GM19467 (cell line): Measurements from ENCODE around the gene NEXN.
A peak's percentile ranks its signal among the peaks of the same experiment; 100 is the strongest.
"Not testable (repeated sequence)": the region's sequence is repeated elsewhere in the genome, so short reads cannot be mapped to it uniquely, and the experiment has no call there.

Experiments used
- ATAC-seq: cut with Tn5 transposase; IDR thresholded peaks from one replicate; pipeline ENCODE4 v1.9.1; 2021; ENCODE audit warnings: mild to moderate bottlenecking, moderate library complexity; ENCODE audit not compliant: unreplicated experiment

The NEXN gene

DNA sequence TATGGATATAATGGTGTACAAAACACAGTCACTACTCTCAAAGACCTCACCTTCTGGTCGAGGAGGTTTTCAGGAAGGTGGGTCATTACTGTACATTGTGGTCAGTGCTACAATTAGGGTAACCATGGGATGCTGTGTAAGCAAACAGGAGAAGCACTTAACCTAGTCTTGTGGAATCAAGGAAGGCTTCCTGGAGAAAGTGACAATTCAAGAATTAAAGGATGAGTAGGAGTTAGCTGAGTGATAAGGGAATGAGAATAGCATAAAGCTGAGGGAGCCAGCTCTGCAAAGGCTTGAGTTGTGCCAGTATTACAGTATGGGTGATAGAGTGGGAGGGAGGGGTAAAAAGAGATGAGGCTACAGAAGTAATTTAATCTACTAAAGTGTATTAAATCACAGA is 17.2 kb downstream of the NEXN start:
- no peak for ATAC-seq

DNA sequence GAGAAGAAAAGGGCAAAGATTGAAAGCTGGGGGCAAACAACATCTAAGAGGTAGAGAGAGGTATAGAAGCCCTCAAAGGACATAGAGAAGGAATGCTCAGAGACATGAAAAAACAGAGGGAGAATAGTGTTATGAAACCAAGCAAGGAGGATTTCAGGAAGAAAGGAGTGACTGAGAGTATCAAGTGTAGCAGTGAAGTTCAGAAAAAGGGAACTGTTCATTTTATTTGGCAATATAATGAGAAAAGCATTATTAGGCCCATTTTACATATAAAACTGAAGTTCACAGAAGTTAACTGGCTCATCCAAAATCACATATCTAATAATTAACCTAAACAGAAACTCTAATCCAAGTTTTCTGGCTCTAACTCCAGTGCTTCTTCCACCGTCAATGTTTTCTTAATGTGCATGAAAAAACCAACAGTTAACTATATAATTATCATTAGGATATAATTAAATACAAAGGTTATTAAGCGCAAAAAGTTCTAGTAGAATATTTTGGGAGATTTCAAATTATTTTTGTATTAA is 17.7 kb downstream of the NEXN start:
- ATAC-seq = no peak

DNA sequence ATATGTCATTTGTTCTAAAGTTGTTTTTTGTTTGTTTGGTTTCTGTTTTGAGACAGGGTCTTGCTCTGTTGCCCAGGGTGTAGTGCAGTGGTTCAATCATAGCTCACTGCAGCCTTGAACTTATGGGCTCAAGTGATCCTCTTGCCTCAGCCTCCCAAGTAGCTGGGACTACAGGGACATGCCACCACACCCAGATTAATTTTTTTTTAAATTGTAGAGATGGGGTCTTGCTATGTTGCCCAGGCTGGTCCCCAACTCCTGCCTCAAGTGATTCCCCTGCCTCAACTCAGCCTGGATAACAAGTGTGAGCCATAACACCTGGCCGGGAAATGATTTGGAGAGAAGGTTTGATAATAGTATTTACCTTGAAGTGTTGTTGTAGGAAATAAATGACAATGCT is 18.2 kb downstream of the NEXN start:
- ATAC-seq = no peak

DNA sequence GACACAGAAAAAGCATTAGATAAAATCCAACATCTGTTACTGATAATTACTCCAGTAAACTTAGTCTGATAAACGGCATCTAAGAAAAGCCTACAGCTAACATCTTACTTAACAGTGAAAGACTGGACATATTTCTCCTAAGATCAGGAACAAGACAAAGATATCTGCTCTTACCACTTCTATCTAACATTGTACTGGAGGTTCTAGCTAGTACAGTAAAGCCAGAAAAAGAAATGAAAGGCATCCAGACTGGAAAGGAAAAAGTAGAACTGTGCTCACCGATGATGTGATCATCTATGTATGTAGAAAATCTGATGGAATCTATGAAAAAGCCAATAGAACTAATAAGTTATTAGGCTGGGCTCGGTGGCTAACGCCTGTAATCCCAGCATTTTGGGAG is 21.7 kb downstream of the NEXN start:
- ATAC-seq = no peak

- not testable (repeated sequence) for ATAC-seq
These were observed 30.5 kb downstream of the NEXN start for GRCh38 chr1:77918918-77919317.

- ATAC-seq = no peak
These were observed 37.1 kb downstream of the NEXN start for GRCh38 chr1:77925518-77925917.

DNA sequence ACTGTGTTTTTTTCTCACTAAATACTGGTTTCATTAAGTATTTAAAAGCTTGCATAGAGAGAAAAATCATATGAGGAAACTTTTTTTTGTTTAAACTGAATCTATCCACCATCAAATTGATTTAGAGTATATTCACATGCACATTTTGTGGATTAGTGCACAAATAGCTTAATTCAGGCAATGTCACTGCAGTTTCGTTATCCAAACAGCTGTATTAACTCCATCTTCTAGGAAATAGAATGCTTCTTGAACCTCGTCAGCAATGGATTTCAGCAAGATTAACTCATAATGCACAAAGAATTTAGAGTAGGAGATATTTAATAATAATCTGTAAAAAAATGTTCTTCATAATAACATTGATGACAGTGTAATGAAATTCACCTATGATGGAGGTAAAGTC is 37.5 kb downstream of the NEXN start:
- no peak for ATAC-seq

- ATAC-seq = no peak
These were observed 38.3 kb downstream of the NEXN start for GRCh38 chr1:77926561-77927357.

- no peak for ATAC-seq
These were observed 39.0 kb downstream of the NEXN start for GRCh38 chr1:77927414-77927813.

DNA sequence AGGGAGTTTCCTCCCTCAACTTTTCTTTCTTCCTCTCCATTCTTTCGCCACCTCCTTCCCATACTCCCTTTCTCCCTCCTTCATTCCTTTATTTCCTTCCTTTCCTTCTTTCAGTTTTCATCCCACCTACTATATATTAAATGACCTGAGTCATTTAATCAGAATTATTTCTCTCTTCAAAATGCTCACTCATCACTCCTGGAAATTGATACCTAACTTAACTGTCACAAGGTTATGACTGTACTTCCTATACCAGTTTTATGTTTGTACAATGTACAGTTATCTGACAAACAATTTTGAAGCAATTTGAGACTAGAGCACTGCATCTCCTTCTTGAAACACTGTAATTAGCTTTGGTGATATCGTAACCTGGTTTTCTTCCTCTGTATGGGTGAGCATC is 41.4 kb downstream of the NEXN start:
- ATAC-seq = no peak

GRCh38 chr1:77938651-77939050 is 50.2 kb downstream of the NEXN start:
- ATAC-seq = no peak

GRCh38 chr1:77940921-77941570 is 52.6 kb downstream of the NEXN start:
- no peak for ATAC-seq

GRCh38 chr1:77942400-77943140 is 54.1 kb downstream of the NEXN start:
- no peak for ATAC-seq

DNA sequence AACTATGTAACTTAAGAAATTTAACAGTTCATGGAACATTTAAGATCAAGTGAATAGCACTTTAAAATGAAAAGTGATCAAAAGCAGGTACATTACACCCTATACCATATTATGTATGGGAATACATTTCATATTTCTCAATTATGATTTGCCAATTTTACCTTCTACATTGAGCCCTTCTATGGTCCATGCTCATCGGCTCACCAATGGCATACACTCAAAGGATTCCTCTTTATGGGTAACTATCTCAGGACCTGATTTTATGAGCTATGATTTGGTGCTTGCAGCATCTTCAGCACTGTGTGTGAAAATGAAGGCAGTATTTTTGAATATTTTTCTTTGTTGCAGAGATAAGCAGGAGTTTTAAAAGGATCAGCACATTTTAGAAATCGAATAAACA is 56.9 kb downstream of the NEXN start:
- ATAC-seq = no peak

- no peak for ATAC-seq
These were observed 60.5 kb downstream of the NEXN start for GRCh38 chr1:77948841-77949424.

DNA sequence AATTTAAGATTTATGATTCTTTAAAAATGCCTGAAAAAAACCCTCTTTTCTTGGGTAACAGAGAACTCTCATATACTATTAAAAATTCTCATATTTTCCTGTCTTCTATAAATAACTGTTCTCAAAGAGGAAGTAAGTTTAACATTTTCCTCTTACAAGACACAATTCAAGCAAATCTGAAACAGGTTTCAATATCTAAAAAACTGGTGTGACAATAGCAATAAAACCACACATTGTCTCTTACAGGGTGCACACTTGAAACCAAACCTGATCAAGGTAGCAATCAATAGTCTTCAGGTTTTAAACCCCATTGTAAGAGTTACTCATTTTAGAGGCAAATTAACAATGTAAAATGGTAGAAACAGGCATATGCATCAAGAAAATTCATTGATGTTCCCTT is 62.4 kb downstream of the NEXN start:
- peak; percentile 51 for ATAC-seq

DNA sequence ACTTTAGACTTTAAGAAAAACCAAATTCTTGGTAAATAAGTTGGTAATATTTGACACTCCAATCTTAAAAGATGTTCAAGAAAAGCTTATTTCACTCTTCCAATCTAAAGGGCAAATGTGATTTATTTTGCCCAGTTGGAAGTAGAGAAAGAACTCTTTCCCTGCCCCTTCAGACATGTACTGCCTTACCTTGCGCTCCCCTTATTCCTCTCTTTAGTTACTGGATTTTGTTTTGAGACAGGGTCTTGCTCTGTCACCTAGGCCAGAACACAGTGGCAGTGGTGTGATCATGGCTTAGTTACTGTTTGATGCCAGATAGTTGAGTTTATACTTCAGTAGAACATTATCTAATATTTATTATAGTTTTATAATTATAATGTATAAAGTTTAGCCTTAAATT is 62.9 kb downstream of the NEXN start:
- ATAC-seq = no peak

GRCh38 chr1:77953907-77954306 is 65.5 kb downstream of the NEXN start:
- no peak for ATAC-seq

DNA sequence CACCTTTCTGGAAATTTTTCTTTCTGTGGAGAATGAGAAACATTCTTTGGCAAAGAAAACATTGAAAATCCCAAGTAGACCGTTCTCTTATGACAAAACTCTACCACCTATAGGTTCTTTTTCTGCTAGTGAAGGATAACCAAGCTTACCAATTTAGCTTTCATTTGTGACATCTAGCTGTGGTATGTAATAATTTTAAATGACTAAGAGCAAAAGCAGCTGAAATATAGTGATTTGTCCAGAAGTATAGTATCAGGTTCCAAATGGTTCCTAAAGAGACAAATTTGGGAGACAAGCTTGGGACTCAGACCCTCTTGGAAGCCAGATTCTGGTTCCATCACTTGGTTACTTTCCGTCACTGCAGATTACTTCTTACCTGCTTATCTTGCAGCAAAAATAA is 66.1 kb downstream of the NEXN start:
- ATAC-seq = no peak

- no peak for ATAC-seq
These were observed 67.3 kb downstream of the NEXN start for GRCh38 chr1:77955709-77956108.

GRCh38 chr1:77956464-77956863 is 68.0 kb downstream of the NEXN start:
- ATAC-seq = no peak
